ENCODE data around the gene NBR1. TPM values are rescaled to one million over a fixed set of nuclear protein-coding genes. Genes with fewer than 3 reads are reported as not detected.

NBR1 gene
- total RNA-seq (2021; fragmentation: NEBNext Ultra II Directional; extraction: Animal tissue kit (Norgen Biotek cat#: 25700)) = 34.8 and 36.0 TPM in 2 replicates
- 12.4 and 13.5 TPM in 2 replicates for polyA plus RNA-seq (2011; rRNA removed)
- polyA plus RNA-seq (2011; cell fraction: cytosol; rRNA removed) = 23.5 TPM
- polyA plus RNA-seq (2011; cell fraction: nucleus; rRNA removed) = 17.3 TPM
- polyA plus RNA-seq (2012, experiment 1 of 2) = 21.0 to 26.2 TPM (median 25.8 TPM) in 4 replicates
- polyA plus RNA-seq (2012, experiment 2 of 2) = 2.9 TPM
- 15.8 TPM for polyA plus RNA-seq (2013, experiment 1 of 2)
- 16.5 TPM for polyA plus RNA-seq (2013, experiment 2 of 2)
- polyA minus RNA-seq (2011; rRNA and poly(A)+ RNA removed) = 67.6 and 78.2 TPM in 2 replicates
- polyA minus RNA-seq (2011; cell fraction: cytosol; rRNA and poly(A)+ RNA removed) = 26.1 TPM
- 30.9 TPM for polyA minus RNA-seq (2011; cell fraction: nucleus; rRNA and poly(A)+ RNA removed)
- long read RNA-seq, experiment 1, partial matches to known transcripts = 4 of 16 reads
- long read RNA-seq, experiment 1, other reads (novel, unspliced or antisense) = 12 of 16 reads
- long read RNA-seq, experiment 2, partial matches to known transcripts = 1 of 5 reads
- long read RNA-seq, experiment 2, other reads (novel, unspliced or antisense) = 3 of 5 reads

GRCh38 chr17:43170766-43171585, at the start of gene NBR1:
TSS of gene NBR1 (plus strand) at chr17:43171214. CDS start at chr17:43175800, 4,586 bp downstream.
- peaks cover 0 to 24% of the 10 kb centered on the region in 2 experiments; a peak in 2 of 4 replicates for H3K79me2 ChIP-seq (ENCODE audit: control insufficient read depth in 1 of 2, insufficient read depth in 2 of 2, low read length in 2 of 2)
- ChIA-PET CTCF (ENCODE audit: partially characterized antibody) (interaction anchor here (0.9 to 1.4 kb wide), 7 partner anchors 9 to 173 kb away, joined by 3 to 4 read pairs (median 3); partner anchors contain the start of gene RPL27), POLR2A (ENCODE audit: partially characterized antibody) (interaction anchor here (0.9 to 2.6 kb wide), 7 partner anchors 22 to 172 kb away, joined by 4 to 23 read pairs (median 7); partner anchors contain the start of genes BRCA1, RPL27 and TMEM106A)
- WGBS, 2 experiments (ENCODE audit: extremely low coverage in 1 of 2, insufficient coverage in 1 of 2, insufficient read length in 1 of 2, insufficient replicate concordance in 2 of 2, low coverage in 1 of 2, low lambda C conversion rate in 2 of 2, missing lambda C conversion rate in 1 of 2) = 3% methylated on average over 41 of the region's 41 CpGs; no CpG with 5 or more reads in 1 of the 2 experiments
- H3K23ac ChIP-seq (ENCODE audit: insufficient read length) = no peak within 1 kb of the TSS
- no peaks in the 10 kb centered on the region for H3K27me3 ChIP-seq (replicated peaks in 1 of 4; ENCODE audit: control insufficient read depth in 3 of 4, extremely low read depth in 1 of 4, insufficient read depth in 3 of 4, low read length in 3 of 4)
- FAIRE-seq (peak; percentile 75), DNase-seq (ENCODE audit: low read depth in 1 of 2, low spot score in 2 of 2) (peak; percentile 91 to 98)
- H4K20me1 ChIP-seq (replicated peaks in 1 of 2; ENCODE audit: control insufficient read depth in 1 of 2, insufficient read depth in 2 of 2, low read length in 2 of 2) = no peaks in the 10 kb centered on the region
- no peaks in the 10 kb centered on the region; the same call in 1 of the 2 replicates for H3K79me1 ChIP-seq (ENCODE audit: low read depth, low read length)
- H3K4me1 ChIP-seq (replicated peaks in 1 of 4; ENCODE audit: control insufficient read depth in 3 of 4, insufficient read depth in 4 of 4, low read length in 3 of 4) = peaks cover 0 to 6% (median 2%) of the 10 kb centered on the region in 4 experiments; a peak in 4 of 7 replicates
- H3K14ac ChIP-seq (ENCODE audit: insufficient read length) = no peak within 1 kb of the TSS
- no peak within 1 kb of the TSS for H2BK120ac ChIP-seq (replicated peaks; ENCODE audit: low read depth, low read length)
- no peak within 1 kb of the TSS for H2AK5ac ChIP-seq (ENCODE audit: low read depth, low read length)
- H3K9me3 ChIP-seq (ENCODE audit: insufficient read depth in 2 of 2, low read depth in 1 of 2, low read length in 1 of 2) = no peaks in the 10 kb centered on the region
- H3K4ac ChIP-seq (replicated peaks; ENCODE audit: insufficient read length, low read depth, low read length) = no peak within 1 kb of the TSS
- H3K36me3 ChIP-seq (ENCODE audit: control insufficient read depth in 2 of 4, insufficient read depth in 4 of 4, low read length in 3 of 4) = peaks cover 0 to 4% (median 0%) of the 10 kb centered on the region in 4 experiments; a peak in 1 of 8 replicates
- peak within 1 kb of the TSS; percentile 89 for H3K18ac ChIP-seq (ENCODE audit: extremely low read depth, low read length)
- H3K27ac ChIP-seq (ENCODE audit: low read depth, low read length) = peak within 1 kb of the TSS; percentile 94
- H3K4me2 ChIP-seq (ENCODE audit: insufficient read depth in 1 of 2, low read depth in 2 of 2, low read length in 2 of 2) = peak within 1 kb of the TSS; percentile 90 to 92
- peak within 1 kb of the TSS; percentile 67 for H2BK5ac ChIP-seq (ENCODE audit: low read depth, low read length)
- H2BK15ac ChIP-seq (ENCODE audit: low read length) = no peak within 1 kb of the TSS; the same call in 1 of the 2 replicates
- no peak within 1 kb of the TSS for H2BK20ac ChIP-seq (ENCODE audit: low read length)
- peak within 1 kb of the TSS; percentile 99 for H2AFZ ChIP-seq (ENCODE audit: low read length)
- H3K4me3 ChIP-seq (ENCODE audit: extremely low read depth in 1 of 4, insufficient read depth in 2 of 4, low read depth in 3 of 4, low read length in 4 of 4) = peak within 1 kb of the TSS; percentile 73 to 90 (median 82)
- H4K91ac ChIP-seq (replicated peaks; ENCODE audit: insufficient read length, low read length) = no peak within 1 kb of the TSS
- peak within 1 kb of the TSS; percentile 80 for H4K5ac ChIP-seq (ENCODE audit: insufficient read length, low read depth, low read length)
- peak within 1 kb of the TSS; percentile 63; the same call in 1 of the 2 replicates for H2BK12ac ChIP-seq (ENCODE audit: low read depth, low read length)
- peak within 1 kb of the TSS; percentile 63 for H3K56ac ChIP-seq (replicated peaks; ENCODE audit: insufficient read length, low read depth, low read length)
- peak within 1 kb of the TSS; percentile 94 for H4K8ac ChIP-seq (ENCODE audit: extremely low read depth, insufficient read depth, low read length)
- peaks cover 13% of the 10 kb centered on the region for H3K23me2 ChIP-seq (ENCODE audit: low read depth, low read length)
- peak within 1 kb of the TSS; percentile 83 to 99 (median 84) for H3K9ac ChIP-seq (replicated peaks in 1 of 4; ENCODE audit: extremely low read depth in 1 of 4, low read depth in 3 of 4, low read length in 3 of 4)
- peak; percentile 78 for TF ChIP-seq CTBP2 (IDR thresholded peaks at IDR 0.05; ENCODE audit: borderline replicate concordance, insufficient read depth, insufficient read length, low read length)
- peak; percentile 76; the same call in 1 of the 2 replicates for TF ChIP-seq POLR2AphosphoS5 (IDR thresholded peaks at IDR 0.05; ENCODE audit: low read depth, low read length)
- peak; percentile 77 for TF ChIP-seq SP2 (IDR thresholded peaks at IDR 0.05; ENCODE audit: low read length)
- no peak for TF ChIP-seq FOSL1 (IDR thresholded peaks at IDR 0.05; ENCODE audit: insufficient read depth, low read depth, low read length)
- 0 out of 2 replicates have a peak, but pooled peaks have one; percentile 49 for TF ChIP-seq CREB1 (IDR thresholded peaks at IDR 0.05)
- TF ChIP-seq SAP30 (IDR thresholded peaks at IDR 0.05; ENCODE audit: insufficient read depth, insufficient replicate concordance, low read length) = peak; percentile 72
- TF ChIP-seq GABPA (IDR thresholded peaks at IDR 0.05; ENCODE audit: borderline replicate concordance, insufficient read depth, low read length) = no peak
- TF ChIP-seq TBP (IDR thresholded peaks at IDR 0.05; ENCODE audit: low read depth, low read length) = peak; percentile 76
- peak; percentile 19 to 71 for TF ChIP-seq POLR2A (IDR thresholded peaks at IDR 0.05; ENCODE audit: control extremely low read depth in 1 of 2, low read depth in 2 of 2, low read length in 2 of 2)
